ENCODE data around the gene DEFB115.

DNA sequence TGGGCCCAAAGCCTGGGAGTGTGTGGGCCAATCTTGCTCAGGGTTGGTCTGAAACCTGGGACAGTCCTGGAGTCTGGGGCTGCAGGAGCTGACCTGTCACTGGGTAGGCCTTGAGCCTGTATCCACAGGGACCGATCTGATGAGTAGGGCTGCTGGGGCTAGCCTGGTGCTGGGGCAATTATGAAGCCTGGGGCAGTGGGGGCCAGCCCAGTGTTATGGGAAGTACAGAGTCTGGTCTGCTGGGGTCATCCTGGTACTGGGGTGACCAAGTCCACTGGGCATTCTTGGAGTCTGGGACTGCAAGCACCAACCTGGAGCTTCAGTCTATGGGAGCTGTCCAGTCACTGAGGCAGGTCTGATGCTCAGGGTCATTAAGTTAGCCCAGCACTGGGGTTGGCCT, 20.7 kb downstream of the DEFB115 start:
- TF ChIP-seq CTCF (IDR thresholded peaks at IDR 0.05) (no peak), POLR2A (IDR thresholded peaks at IDR 0.05) (no peak)

All from right lobe of liver (tissue), 4 donors.